Natural killer cell (primary cell): ENCODE data around the gene MAT1A. TPM values are rescaled to one million over a fixed set of nuclear protein-coding genes. Genes with fewer than 3 reads are reported as not detected.

Experiments used
- ATAC-seq, 3 donors: fragments of 150-1000 bp in 2 of 3; fragments of 200-7000 bp in 1 of 3; cut with Tn5 transposase; 1 replicate in 1 of 3; 2 replicates in 2 of 3; pipeline ENCODE4 v1.10.0; 2021; ENCODE audit warnings: mild to moderate bottlenecking in 2 of 3, moderate library complexity in 2 of 3
- DNase-seq, 2 donors: peaks; one replicate each; pipeline versions ENCODE4 v3.0.0 to v3.0.0-alpha.2; 2013 to 2021; ENCODE audit warnings: mixed read lengths in 1 of 2
- H3K27ac ChIP-seq: one replicate; pipeline ENCODE4 v1.5.1; 2013; ENCODE audit warnings: mild to moderate bottlenecking, low read length
- H3K27me3 ChIP-seq: one replicate; pipeline ENCODE4 v1.6.1; 2013; ENCODE audit warnings: low read length; ENCODE audit not compliant: control insufficient read depth, insufficient read depth
- H3K36me3 ChIP-seq: one replicate; pipeline ENCODE4 v1.6.1; 2013; ENCODE audit warnings: low read length; ENCODE audit not compliant: control insufficient read depth, insufficient read depth
- H3K4me1 ChIP-seq: one replicate; pipeline ENCODE4 v1.6.1; 2013; ENCODE audit warnings: low read length; ENCODE audit not compliant: control insufficient read depth, insufficient read depth
- H3K4me3 ChIP-seq: one replicate; pipeline ENCODE4 v1.5.1; 2013; ENCODE audit warnings: low read length
- H3K9me3 ChIP-seq: one replicate; pipeline ENCODE4 v1.6.1; 2013; ENCODE audit warnings: low read length; ENCODE audit not compliant: control insufficient read depth, insufficient read depth
- H3K27ac Mint-ChIP-seq, 2 donors: one replicate each; pipeline ENCODE4 v1.8.0; 2022; ENCODE audit warnings: mild to moderate bottlenecking in 2 of 2, mixed read lengths in 2 of 2, moderate library complexity in 1 of 2
- H3K27me3 Mint-ChIP-seq, 2 donors: one replicate each; pipeline ENCODE4 v1.8.0; 2022; ENCODE audit warnings: low read depth in 2 of 2, mixed read lengths in 2 of 2
- H3K36me3 Mint-ChIP-seq: one replicate; pipeline ENCODE4 v1.8.0; 2022; ENCODE audit warnings: mixed read lengths
- H3K4me1 Mint-ChIP-seq, 2 donors: one replicate each; pipeline ENCODE4 v1.8.0; 2022; ENCODE audit warnings: mixed read lengths in 2 of 2
- H3K4me3 Mint-ChIP-seq: one replicate; pipeline ENCODE4 v1.8.0; 2022; ENCODE audit warnings: mild to moderate bottlenecking, moderate library complexity, mixed read lengths
- H3K9me3 Mint-ChIP-seq, 2 donors: one replicate each; pipeline ENCODE4 v1.8.0; 2022; ENCODE audit warnings: mixed read lengths in 2 of 2
- CTCF ChIP-seq: fragments of 200-600 bp; IDR thresholded peaks from one replicate; pipeline ENCODE4 v1.8.0; 2022; ENCODE audit warnings: antibody characterized with exemption
- WGBS: methylation state at CpG from one replicate; pipeline ENCODE4 v1.1.7; 2013; ENCODE audit warnings: missing lambda C conversion rate; ENCODE audit not compliant: insufficient coverage; 5-methylcytosine and 5-hydroxymethylcytosine counted together
- intact Hi-C: fragments of 100-400 bp; cut with micrococcal nuclease; formaldehyde crosslinking; loops from one replicate; pipeline ENCODE4 v1.14.2; 2022
- total RNA-seq, 4 donors: library from RNA; stranded (reverse); fragments of 120-200 nt in 1 of 4; gene quantifications; one replicate each; pipeline versions ENCODE4 v1.2.3 to v1.2.4, GENCODE V29; 2013 to 2022

MAT1A gene
- total RNA-seq, 3 donors from 2014 or later (not counting 1 experiment from before 2014, with no cell fraction given): not detected

GRCh38 chr10:80276335-80276734 lies 13.1 kb downstream of the MAT1A start:
- H3K27ac Mint-ChIP-seq: no peak overlapping the region
- no peaks in the 10 kb centered on the region for H3K27me3 ChIP-seq
- H3K27ac ChIP-seq: no peak overlapping the region
- no peaks in the 10 kb centered on the region for H3K36me3 ChIP-seq
- no peak for TF ChIP-seq CTCF
- H3K9me3 ChIP-seq: no peaks in the 10 kb centered on the region
- no peaks in the 10 kb centered on the region for H3K4me1 Mint-ChIP-seq
- ATAC-seq (no peak), DNase-seq (no peak)
- intact Hi-C loops: no loop called here
- H3K36me3 Mint-ChIP-seq: no peaks in the 10 kb centered on the region
- H3K4me3 ChIP-seq: no peak overlapping the region
- H3K4me1 ChIP-seq: no peaks in the 10 kb centered on the region
- no peak overlapping the region for H3K4me3 Mint-ChIP-seq
- no peaks in the 10 kb centered on the region for H3K27me3 Mint-ChIP-seq
- WGBS: 91% methylated on average over 16 of the region's 16 CpGs
- no peaks in the 10 kb centered on the region for H3K9me3 Mint-ChIP-seq

GRCh38 chr10:80275756-80276155 lies 13.7 kb downstream of the MAT1A start:
- Histone ChIP-seq H3K4me1 (no peaks in the 10 kb centered on the region), H3K27ac (no peak overlapping the region), H3K36me3 (no peaks in the 10 kb centered on the region), H3K4me3 (no peak overlapping the region), H3K27me3 (no peaks in the 10 kb centered on the region), H3K9me3 (no peaks in the 10 kb centered on the region)
- H3K4me3 Mint-ChIP-seq: no peak overlapping the region
- H3K36me3 Mint-ChIP-seq: no peaks in the 10 kb centered on the region
- ATAC-seq: no peak
- TF ChIP-seq CTCF: no peak
- peaks cover 0 to 2% of the 10 kb centered on the region in 2 donors for H3K27me3 Mint-ChIP-seq
- no peak for DNase-seq
- H3K27ac Mint-ChIP-seq: no peak overlapping the region
- H3K4me1 Mint-ChIP-seq: no peaks in the 10 kb centered on the region
- 76% methylated on average over 7 of the region's 7 CpGs for WGBS
- no peaks in the 10 kb centered on the region for H3K9me3 Mint-ChIP-seq
- intact Hi-C loops: no loop called here

- Histone ChIP-seq H3K9me3 (no peaks in the 10 kb centered on the region), H3K27me3 (no peaks in the 10 kb centered on the region), H3K36me3 (no peaks in the 10 kb centered on the region), H3K27ac (no peak overlapping the region), H3K4me1 (no peaks in the 10 kb centered on the region), H3K4me3 (no peak overlapping the region)
- WGBS: 100% methylated on average over 3 of the region's 3 CpGs
- Mint-ChIP-seq H3K36me3 (no peaks in the 10 kb centered on the region), H3K4me1 (no peaks in the 10 kb centered on the region), H3K27me3 (peaks cover 0 to 4% of the 10 kb centered on the region in 2 donors), H3K9me3 (no peaks in the 10 kb centered on the region), H3K4me3 (no peak overlapping the region), H3K27ac (no peak overlapping the region)
- TF ChIP-seq CTCF: no peak
- no peak for ATAC-seq
- intact Hi-C loops: no loop called here
- DNase-seq: no peak
Observed at GRCh38 chr10:80275135-80275498, 14.3 kb downstream of the MAT1A start.

- H3K27me3 ChIP-seq: no peaks in the 10 kb centered on the region
- no peak for TF ChIP-seq CTCF
- peaks cover 0 to 8% of the 10 kb centered on the region in 2 donors for H3K27me3 Mint-ChIP-seq
- intact Hi-C loops: no loop called here
- H3K4me3 ChIP-seq: no peak overlapping the region
- no peaks in the 10 kb centered on the region for H3K36me3 ChIP-seq
- no peaks in the 10 kb centered on the region for H3K9me3 ChIP-seq
- no peaks in the 10 kb centered on the region for H3K4me1 Mint-ChIP-seq
- H3K9me3 Mint-ChIP-seq: no peaks in the 10 kb centered on the region
- no peak overlapping the region for H3K27ac ChIP-seq
- no peak for DNase-seq
- no peak overlapping the region for H3K27ac Mint-ChIP-seq
- WGBS: 89% methylated on average over 18 of the region's 18 CpGs
- ATAC-seq: no peak
- no peaks in the 10 kb centered on the region for H3K36me3 Mint-ChIP-seq
- H3K4me1 ChIP-seq: no peaks in the 10 kb centered on the region
- H3K4me3 Mint-ChIP-seq: no peak overlapping the region
Observed at GRCh38 chr10:80274396-80275134, 14.9 kb downstream of the MAT1A start.
